GM18909 (cell line): Measurements from ENCODE around the gene ERBB4.

Source experiments
- ATAC-seq: cut with Tn5 transposase; IDR thresholded peaks from one replicate; pipeline ENCODE4 v1.9.1; 2021; ENCODE audit warnings: mild to moderate bottlenecking; ENCODE audit not compliant: unreplicated experiment, poor library complexity

The ERBB4 gene

GRCh38 chr2:212327171-212327809 lies 211.3 kb downstream of the ERBB4 start:
- no peak for ATAC-seq

GRCh38 chr2:212318636-212319035 lies 220.0 kb downstream of the ERBB4 start:
- no peak for ATAC-seq

GRCh38 chr2:212314680-212315079 lies 223.9 kb downstream of the ERBB4 start:
- no peak for ATAC-seq

- ATAC-seq, result no peak
Measured at GRCh38 chr2:212311807-212312404, 226.7 kb downstream of the ERBB4 start.

GRCh38 chr2:212299943-212300342 lies 238.7 kb downstream of the ERBB4 start:
- no peak for ATAC-seq

GRCh38 chr2:212299333-212299732 lies 239.3 kb downstream of the ERBB4 start:
- no peak for ATAC-seq

- no peak for ATAC-seq
Measured at GRCh38 chr2:212295571-212295970, 243.0 kb downstream of the ERBB4 start.

GRCh38 chr2:212294816-212295215 lies 243.8 kb downstream of the ERBB4 start:
- no peak for ATAC-seq

GRCh38 chr2:212289301-212289700 lies 249.3 kb downstream of the ERBB4 start:
- no peak for ATAC-seq

GRCh38 chr2:212288308-212288707 lies 250.3 kb downstream of the ERBB4 start:
- ATAC-seq, result no peak

- no peak for ATAC-seq
Measured at GRCh38 chr2:212284166-212284565, 254.4 kb downstream of the ERBB4 start.

- no peak for ATAC-seq
Measured at GRCh38 chr2:212282671-212283261, 255.8 kb downstream of the ERBB4 start.

GRCh38 chr2:212276813-212277212 lies 261.8 kb downstream of the ERBB4 start:
- no peak for ATAC-seq

GRCh38 chr2:212274215-212274614 lies 264.4 kb downstream of the ERBB4 start:
- ATAC-seq, result no peak

- ATAC-seq, result no peak
Measured at GRCh38 chr2:212271583-212271982, 267.0 kb downstream of the ERBB4 start.

- no peak for ATAC-seq
Measured at GRCh38 chr2:212269005-212269404, 269.6 kb downstream of the ERBB4 start.

GRCh38 chr2:212266297-212266696 lies 272.3 kb downstream of the ERBB4 start:
- no peak for ATAC-seq

- ATAC-seq, result no peak
Measured at GRCh38 chr2:212265777-212266176, 272.8 kb downstream of the ERBB4 start.

GRCh38 chr2:212264187-212264586 lies 274.4 kb downstream of the ERBB4 start:
- no peak for ATAC-seq

GRCh38 chr2:212259226-212259625 lies 279.4 kb downstream of the ERBB4 start:
- ATAC-seq, result no peak

- ATAC-seq, result no peak
Measured at GRCh38 chr2:212254339-212254738, 284.3 kb downstream of the ERBB4 start.

- ATAC-seq, result no peak
Measured at GRCh38 chr2:212249451-212249850, 289.2 kb downstream of the ERBB4 start.
